Measurements from ENCODE around the gene IL5RA. TPM values are rescaled to one million over a fixed set of nuclear protein-coding genes. Genes with fewer than 3 reads are reported as not detected.

IL5RA gene
- not detected for total RNA-seq
- polyA plus RNA-seq (2013, experiment 1 of 2): not detected
- not detected for polyA plus RNA-seq (2013, experiment 2 of 2)
- long read RNA-seq, experiment 1: 0 reads
- long read RNA-seq, experiment 2: 0 reads
- long read RNA-seq, experiment 3: 0 reads
- long read RNA-seq, experiment 4: 0 reads

GRCh38 chr3:3110299-3110630 lies at the start of gene IL5RA:
Gene IL5RA, minus strand, starts transcription at chr3:3110374. Its CDS starts 5,390 bp downstream, at chr3:3104984.
- peak; percentile 63 for DNase-seq
- Mint-ChIP-seq H3K9me3 (no peaks in the 10 kb centered on the region), H3K27me3 (ENCODE audit: insufficient read depth) (peaks cover 15% of the 10 kb centered on the region), H3K27ac (peak within 1 kb of the TSS; percentile 10), H3K4me1 (peaks cover 21% of the 10 kb centered on the region), H3K4me3 (no peak within 1 kb of the TSS), H3K36me3 (ENCODE audit: low read depth) (no peaks in the 10 kb centered on the region)
- no peak within 1 kb of the TSS for H3K27ac ChIP-seq (ENCODE audit: low read depth, low read length)
- no peak for TF ChIP-seq CTCF (conservative IDR thresholded peaks at IDR 0.05)
- 56 to 82% methylated on average over 2 to 3 of the region's 4 CpGs for WGBS, 2 experiments (ENCODE audit: insufficient coverage in 1 of 2, insufficient read length in 1 of 2)
- peaks cover 10% of the 10 kb centered on the region for H3K4me1 ChIP-seq (ENCODE audit: control insufficient read depth, insufficient read depth, low read length)
- H3K4me3 ChIP-seq (ENCODE audit: low read length): no peak within 1 kb of the TSS
- H3K36me3 ChIP-seq (ENCODE audit: control insufficient read depth, insufficient read depth, low read length): no peaks in the 10 kb centered on the region
- H3K27me3 ChIP-seq (ENCODE audit: control insufficient read depth, insufficient read depth, low read length, poor library complexity, severe bottlenecking): peaks cover 22% of the 10 kb centered on the region
- H3K9me3 ChIP-seq (ENCODE audit: control insufficient read depth, low read length): no peaks in the 10 kb centered on the region
- peak within 1 kb of the TSS; percentile 11 for H3K9ac ChIP-seq (ENCODE audit: extremely low read depth, low read length, poor library complexity, severe bottlenecking)

- Mint-ChIP-seq H3K36me3 (ENCODE audit: low read depth) (peaks cover 49% of the 10 kb centered on the region), H3K27me3 (ENCODE audit: insufficient read depth) (no peaks in the 10 kb centered on the region)
- 94 to 98% methylated on average over 6 to 8 of the region's 8 CpGs for WGBS, 2 experiments (ENCODE audit: insufficient coverage in 1 of 2, insufficient read length in 1 of 2)
Measured at GRCh38 chr3:3157484-3157883, 47.3 kb upstream of the IL5RA start.

GRCh38 chr3:3154879-3155610 lies 44.9 kb upstream of the IL5RA start:
- no peaks in the 10 kb centered on the region for H3K4me1 ChIP-seq (ENCODE audit: control insufficient read depth, insufficient read depth, low read length)
- no peaks in the 10 kb centered on the region for H3K9me3 Mint-ChIP-seq
- TF ChIP-seq CTCF (conservative IDR thresholded peaks at IDR 0.05): no peak
- H3K27me3 Mint-ChIP-seq (ENCODE audit: insufficient read depth): no peaks in the 10 kb centered on the region
- no peak overlapping the region for H3K4me3 Mint-ChIP-seq
- WGBS, 2 experiments (ENCODE audit: insufficient coverage in 1 of 2, insufficient read length in 1 of 2): 90 to 96% methylated on average over 4 to 5 of the region's 5 CpGs
- no peak overlapping the region for H3K27ac Mint-ChIP-seq
- no peaks in the 10 kb centered on the region for H3K9me3 ChIP-seq (ENCODE audit: control insufficient read depth, low read length)
- H3K9ac ChIP-seq (ENCODE audit: extremely low read depth, low read length, poor library complexity, severe bottlenecking): no peak overlapping the region
- DNase-seq: no peak
- peaks cover 55% of the 10 kb centered on the region for H3K36me3 Mint-ChIP-seq (ENCODE audit: low read depth)
- H3K4me1 Mint-ChIP-seq: no peaks in the 10 kb centered on the region
- H3K27me3 ChIP-seq (ENCODE audit: control insufficient read depth, insufficient read depth, low read length, poor library complexity, severe bottlenecking): no peaks in the 10 kb centered on the region
- H3K27ac ChIP-seq (ENCODE audit: low read depth, low read length): peak overlapping the region; percentile 4
- no peak overlapping the region for H3K4me3 ChIP-seq (ENCODE audit: low read length)
- peaks cover 84% of the 10 kb centered on the region for H3K36me3 ChIP-seq (ENCODE audit: control insufficient read depth, insufficient read depth, low read length)

More at GRCh38 chr3:3157484-3157883, 47.3 kb upstream of the IL5RA start:
- Histone ChIP-seq H3K36me3 (ENCODE audit: control insufficient read depth, insufficient read depth, low read length) (peaks cover 71% of the 10 kb centered on the region), H3K4me1 (ENCODE audit: control insufficient read depth, insufficient read depth, low read length) (no peaks in the 10 kb centered on the region), H3K4me3 (ENCODE audit: low read length) (no peak overlapping the region), H3K27me3 (ENCODE audit: control insufficient read depth, insufficient read depth, low read length, poor library complexity, severe bottlenecking) (no peaks in the 10 kb centered on the region), H3K27ac (ENCODE audit: low read depth, low read length) (no peak overlapping the region), H3K9ac (ENCODE audit: extremely low read depth, low read length, poor library complexity, severe bottlenecking) (no peak overlapping the region), H3K9me3 (ENCODE audit: control insufficient read depth, low read length) (no peaks in the 10 kb centered on the region)
- TF ChIP-seq CTCF (conservative IDR thresholded peaks at IDR 0.05): no peak
- no peak overlapping the region for H3K27ac Mint-ChIP-seq
- H3K4me3 Mint-ChIP-seq: no peak overlapping the region
- H3K9me3 Mint-ChIP-seq: no peaks in the 10 kb centered on the region
- no peaks in the 10 kb centered on the region for H3K4me1 Mint-ChIP-seq
- DNase-seq: no peak

All from endodermal cell (in vitro differentiated cells).